SK-N-SH (cell line): ENCODE results near the gene ATCAY. TPM values are rescaled to one million over a fixed set of nuclear protein-coding genes. Genes with fewer than 3 reads are reported as not detected.

Experiments used
- CTCF ChIA-PET: fragments of 300-600, 350-600 bp; formaldehyde crosslinking; extraction: SDS; loops from one replicate; lab custom pipeline; 2021; lab: Yijun Ruan, JAX
- POLR2A ChIA-PET: fragments of 350-600 bp; sonication (Branson Sonifier 250); formaldehyde crosslinking; extraction: SDS; loops from one replicate; lab custom pipeline; 2020; ENCODE audit warnings: antibody characterized with exemption, inconsistent platforms; lab: Yijun Ruan, JAX
- DNase-seq: peaks from one replicate; pipeline ENCODE4 v3.0.0; 2012
- H2AFZ ChIP-seq: fragments of 200-600 bp; sonication (generic); 2 replicates; pipeline ENCODE4 v1.8.1; 2016; ENCODE audit warnings: antibody characterized with exemption, mild to moderate bottlenecking, low read depth
- H3F3A ChIP-seq: fragments of 200-600 bp; sonication (generic); replicated peaks from 2 replicates; pipeline ENCODE3; 2016; ENCODE audit warnings: antibody characterized with exemption, mild to moderate bottlenecking; ENCODE audit not compliant: insufficient read depth
- H3K27ac ChIP-seq, 2 experiments: fragments of 200-500 bp in 1 of 2; fragments of 200-600 bp in 1 of 2; sonication (Bioruptor generic) in 1 of 2; sonication (generic), shearing (Covaris generic) in 1 of 2; 2 replicates each; pipeline versions ENCODE4 v1.5.1 to v1.6.1; 2014 to 2016; ENCODE audit warnings: low read depth in 2 of 2, inconsistent platforms in 1 of 2, low read length in 1 of 2, mild to moderate bottlenecking in 1 of 2, mixed read lengths in 1 of 2
- H3K27me3 ChIP-seq: fragments of 200-600 bp; sonication (generic), shearing (Covaris generic); 2 replicates; pipeline ENCODE4 v1.6.1; 2016; ENCODE audit warnings: mixed run types; ENCODE audit not compliant: insufficient read depth
- H3K36me3 ChIP-seq, 2 experiments: fragments of 200-500 bp in 1 of 2; fragments of 200-600 bp in 1 of 2; sonication (Bioruptor generic) in 1 of 2; sonication (generic) in 1 of 2; replicated peaks in 1 of 2; 2 replicates each; pipeline versions ENCODE3 to v1.5.1; 2014 to 2016; ENCODE audit warnings: low read length in 1 of 2, mild to moderate bottlenecking in 1 of 2; ENCODE audit not compliant: insufficient read depth in 2 of 2, control insufficient read depth in 1 of 2
- H3K4me1 ChIP-seq, 2 experiments: fragments of 200-500 bp in 1 of 2; fragments of 200-600 bp in 1 of 2; sonication (Bioruptor generic) in 1 of 2; sonication (generic), shearing (Covaris generic) in 1 of 2; 2 replicates each; pipeline versions ENCODE4 v1.5.1 to v1.6.1; 2014 to 2016; ENCODE audit warnings: low read depth in 1 of 2, low read length in 1 of 2, mixed run types in 1 of 2; ENCODE audit not compliant: insufficient read depth in 2 of 2, control insufficient read depth in 1 of 2
- H3K4me2 ChIP-seq: fragments of 200-600 bp; sonication (generic), shearing (Covaris generic); 2 replicates; pipeline ENCODE4 v1.6.1; 2017; ENCODE audit warnings: mixed run types
- H3K4me3 ChIP-seq, 2 experiments: fragments of 200-500 bp in 1 of 2; fragments of 200-600 bp in 1 of 2; sonication (Bioruptor generic) in 1 of 2; sonication (generic), shearing (Covaris generic) in 1 of 2; 2 replicates each; pipeline versions ENCODE4 v1.5.1 to v1.8.1; 2014 to 2016; ENCODE audit warnings: low read depth in 2 of 2, inconsistent platforms in 1 of 2, low read length in 1 of 2, mild to moderate bottlenecking in 1 of 2, mixed read lengths in 1 of 2, moderate library complexity in 1 of 2
- H3K79me2 ChIP-seq: fragments of 200-600 bp; sonication (generic); 2 replicates; pipeline ENCODE4 v1.8.1; 2017; ENCODE audit warnings: mild to moderate bottlenecking; ENCODE audit not compliant: insufficient read depth
- H3K9ac ChIP-seq: fragments of 200-600 bp; sonication (generic); 2 replicates; pipeline ENCODE4 v1.6.1; 2017; ENCODE audit warnings: mixed run types
- H3K9me2 ChIP-seq: fragments of 200-600 bp; sonication (generic); 2 replicates; pipeline ENCODE4 v1.6.1; 2017; ENCODE audit warnings: mixed run types
- H3K9me3 ChIP-seq: fragments of 200-600 bp; sonication (generic); 2 replicates; pipeline ENCODE4 v1.6.1; 2017; ENCODE audit warnings: mixed run types, mild to moderate bottlenecking, moderate library complexity
- H4K20me1 ChIP-seq: fragments of 200-600 bp; sonication (generic); 2 replicates; pipeline ENCODE4 v1.6.1; 2017; ENCODE audit warnings: mild to moderate bottlenecking, mixed run types; ENCODE audit not compliant: insufficient read depth
- ELF1 ChIP-seq: IDR thresholded peaks from 2 replicates; pipeline ENCODE4 v1.4.0; 2012
- MEF2A ChIP-seq: IDR thresholded peaks from 2 replicates; pipeline ENCODE4 v1.4.0; 2012; ENCODE audit warnings: low read depth, borderline replicate concordance
- NFIC ChIP-seq: IDR thresholded peaks from 2 replicates; pipeline ENCODE4 v1.4.0; 2012; ENCODE audit warnings: borderline replicate concordance
- POLR2AphosphoS5 ChIP-seq: IDR thresholded peaks from 2 replicates; pipeline ENCODE4 v1.6.1; 2012; ENCODE audit warnings: low read depth, low read length
- RFX5 ChIP-seq: IDR thresholded peaks from 2 replicates; pipeline ENCODE4 v1.6.1; 2012; ENCODE audit warnings: mild to moderate bottlenecking, improper control_type of control experiment, low read length
- RXRA ChIP-seq: IDR thresholded peaks from 2 replicates; pipeline ENCODE4 v1.4.0; 2012; ENCODE audit warnings: low read depth, mild to moderate bottlenecking, borderline replicate concordance
- TCF12 ChIP-seq: IDR thresholded peaks from 2 replicates; pipeline ENCODE4 v1.4.0; 2012
- TEAD4 ChIP-seq: IDR thresholded peaks from 2 replicates; pipeline ENCODE4 v1.4.0; 2012; ENCODE audit warnings: mild to moderate bottlenecking, borderline replicate concordance; ENCODE audit not compliant: insufficient read depth
- WGBS: methylation state at CpG from one replicate; pipeline ENCODE4 v1.1.6; 2017; ENCODE audit warnings: low lambda C conversion rate; 5-methylcytosine and 5-hydroxymethylcytosine counted together
- polyA plus RNA-seq, 3 experiments: library from polyadenylated mRNA; depleted of rRNA; stranded (reverse); fragments of >200 nt; gene quantifications; 2 replicates each; pipeline ENCODE4 v1.2.3, GENCODE V29; 2012
- TF ChIP-seq, protein P1 (sequence below): fragments of 200-600 bp; sonication (generic); IDR thresholded peaks from 2 replicates; pipeline ENCODE4 v1.6.1; 2017; ENCODE audit warnings: antibody characterized with exemption, mild to moderate bottlenecking, moderate library complexity
- TF ChIP-seq, protein P2 (sequence below): IDR thresholded peaks from 2 replicates; pipeline ENCODE4 v1.4.0; 2012; ENCODE audit warnings: low read depth, borderline replicate concordance
- TF ChIP-seq, protein P3 (sequence below): IDR thresholded peaks from 2 replicates; pipeline ENCODE4; 2012
- TF ChIP-seq, protein P4 (sequence below): IDR thresholded peaks from 2 replicates; pipeline ENCODE4 v1.6.1; 2012; ENCODE audit warnings: mild to moderate bottlenecking, low read depth, low read length, moderate library complexity
- TF ChIP-seq, protein P5 (sequence below): fragments of 150-350 bp; IDR thresholded peaks from 2 replicates; pipeline ENCODE4 v1.6.1; 2017; ENCODE audit warnings: antibody characterized with exemption, low read length, low read depth, borderline replicate concordance
- TF ChIP-seq, protein P6 (sequence below): fragments of 150-350 bp; IDR thresholded peaks from 2 replicates; pipeline ENCODE4 v1.6.1; 2016; ENCODE audit warnings: mild to moderate bottlenecking, low read depth, low read length

ATCAY gene
- polyA plus RNA-seq, 1 of the 3 experiments (the other 2 are of a cell fraction), result 0.84 TPM

DNA sequence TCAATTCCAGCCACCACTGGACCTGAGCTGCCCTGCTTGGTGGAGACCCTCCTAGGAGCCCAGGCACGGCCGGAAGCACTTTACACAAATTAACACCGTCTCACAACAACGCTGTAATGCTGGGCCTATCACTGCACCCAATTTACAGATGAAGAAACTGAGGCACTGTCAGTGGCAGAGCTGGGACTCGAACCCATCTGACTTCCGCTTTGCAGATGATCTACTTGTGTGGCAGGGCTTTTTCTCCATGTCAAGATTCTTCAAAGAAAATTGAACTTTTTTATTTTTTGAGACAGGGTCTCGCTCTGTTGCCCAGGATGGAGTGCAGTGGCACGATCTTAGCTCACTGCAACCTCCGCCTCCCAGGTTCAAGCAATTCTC is 45.4 kb upstream of the ATCAY start:
- ChIA-PET POLR2A (no interaction called here), CTCF (interaction anchor here (2.9 kb wide), 1 partner anchor 13 kb away, joined by 11 read pairs; no protein-coding TSS in a partner anchor)
- TF ChIP-seq, protein P1, sequence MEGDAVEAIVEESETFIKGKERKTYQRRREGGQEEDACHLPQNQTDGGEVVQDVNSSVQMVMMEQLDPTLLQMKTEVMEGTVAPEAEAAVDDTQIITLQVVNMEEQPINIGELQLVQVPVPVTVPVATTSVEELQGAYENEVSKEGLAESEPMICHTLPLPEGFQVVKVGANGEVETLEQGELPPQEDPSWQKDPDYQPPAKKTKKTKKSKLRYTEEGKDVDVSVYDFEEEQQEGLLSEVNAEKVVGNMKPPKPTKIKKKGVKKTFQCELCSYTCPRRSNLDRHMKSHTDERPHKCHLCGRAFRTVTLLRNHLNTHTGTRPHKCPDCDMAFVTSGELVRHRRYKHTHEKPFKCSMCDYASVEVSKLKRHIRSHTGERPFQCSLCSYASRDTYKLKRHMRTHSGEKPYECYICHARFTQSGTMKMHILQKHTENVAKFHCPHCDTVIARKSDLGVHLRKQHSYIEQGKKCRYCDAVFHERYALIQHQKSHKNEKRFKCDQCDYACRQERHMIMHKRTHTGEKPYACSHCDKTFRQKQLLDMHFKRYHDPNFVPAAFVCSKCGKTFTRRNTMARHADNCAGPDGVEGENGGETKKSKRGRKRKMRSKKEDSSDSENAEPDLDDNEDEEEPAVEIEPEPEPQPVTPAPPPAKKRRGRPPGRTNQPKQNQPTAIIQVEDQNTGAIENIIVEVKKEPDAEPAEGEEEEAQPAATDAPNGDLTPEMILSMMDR, result no peak
- no peak for TF ChIP-seq MEF2A
- TF ChIP-seq, protein P2, sequence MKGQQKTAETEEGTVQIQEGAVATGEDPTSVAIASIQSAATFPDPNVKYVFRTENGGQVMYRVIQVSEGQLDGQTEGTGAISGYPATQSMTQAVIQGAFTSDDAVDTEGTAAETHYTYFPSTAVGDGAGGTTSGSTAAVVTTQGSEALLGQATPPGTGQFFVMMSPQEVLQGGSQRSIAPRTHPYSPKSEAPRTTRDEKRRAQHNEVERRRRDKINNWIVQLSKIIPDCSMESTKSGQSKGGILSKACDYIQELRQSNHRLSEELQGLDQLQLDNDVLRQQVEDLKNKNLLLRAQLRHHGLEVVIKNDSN, result no peak
- no peak for TF ChIP-seq ELF1
- TF ChIP-seq NFIC, result no peak
- no peak for TF ChIP-seq TCF12
- TF ChIP-seq, protein P3, sequence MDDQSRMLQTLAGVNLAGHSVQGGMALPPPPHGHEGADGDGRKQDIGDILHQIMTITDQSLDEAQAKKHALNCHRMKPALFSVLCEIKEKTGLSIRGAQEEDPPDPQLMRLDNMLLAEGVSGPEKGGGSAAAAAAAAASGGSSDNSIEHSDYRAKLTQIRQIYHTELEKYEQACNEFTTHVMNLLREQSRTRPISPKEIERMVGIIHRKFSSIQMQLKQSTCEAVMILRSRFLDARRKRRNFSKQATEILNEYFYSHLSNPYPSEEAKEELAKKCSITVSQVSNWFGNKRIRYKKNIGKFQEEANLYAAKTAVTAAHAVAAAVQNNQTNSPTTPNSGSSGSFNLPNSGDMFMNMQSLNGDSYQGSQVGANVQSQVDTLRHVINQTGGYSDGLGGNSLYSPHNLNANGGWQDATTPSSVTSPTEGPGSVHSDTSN, result no peak
- no peak for TF ChIP-seq RFX5
- WGBS, result 72% methylated on average over 9 of the region's 9 CpGs
- no peak overlapping the region for H3K9ac ChIP-seq
- no peaks in the 10 kb centered on the region for H4K20me1 ChIP-seq
- H3K79me2 ChIP-seq, result no peaks in the 10 kb centered on the region
- H3K4me1 ChIP-seq, result no peaks in the 10 kb centered on the region
- DNase-seq, result no peak
- H3K4me3 ChIP-seq, result no peak overlapping the region
- H3K27me3 ChIP-seq, result peaks cover 10% of the 10 kb centered on the region
- no peaks in the 10 kb centered on the region for H3K9me3 ChIP-seq
- H3K36me3 ChIP-seq, result no peaks in the 10 kb centered on the region
- no peak overlapping the region for H3K4me2 ChIP-seq
- H3K27ac ChIP-seq, result no peak overlapping the region
- H3K9me2 ChIP-seq, result no peaks in the 10 kb centered on the region
- no peak overlapping the region for H2AFZ ChIP-seq
- no peaks in the 10 kb centered on the region for H3F3A ChIP-seq

DNA sequence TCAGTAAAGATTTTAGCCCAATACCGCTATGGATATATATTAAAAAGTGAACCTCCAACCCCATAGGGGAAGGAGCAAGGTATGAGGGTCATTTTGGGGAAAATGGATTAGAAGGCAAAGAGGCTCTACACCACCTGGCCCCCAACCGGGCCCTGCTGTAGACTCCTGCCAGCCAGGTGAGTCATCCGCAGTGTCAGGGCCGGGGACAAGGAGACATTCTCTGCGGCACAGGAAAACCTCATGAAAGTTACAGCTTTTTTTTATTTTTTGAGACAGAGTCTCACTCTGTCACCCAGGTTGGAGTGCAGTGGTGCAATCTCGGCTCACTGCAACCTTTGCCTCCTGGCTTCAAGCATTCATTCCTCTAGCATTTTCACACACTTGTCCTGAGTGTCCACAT is 43.6 kb upstream of the ATCAY start:
- H3K9me2 ChIP-seq, result no peaks in the 10 kb centered on the region
- no peak overlapping the region for H3K4me3 ChIP-seq
- no peaks in the 10 kb centered on the region for H3F3A ChIP-seq
- H3K4me1 ChIP-seq, result no peaks in the 10 kb centered on the region
- no peaks in the 10 kb centered on the region for H3K36me3 ChIP-seq
- H3K79me2 ChIP-seq, result no peaks in the 10 kb centered on the region
- H4K20me1 ChIP-seq, result no peaks in the 10 kb centered on the region
- H3K27me3 ChIP-seq, result peaks cover 8% of the 10 kb centered on the region
- POLR2A ChIA-PET, result no interaction called here
- CTCF ChIA-PET, result no interaction called here
- 73% methylated on average over 6 of the region's 6 CpGs for WGBS
- no peaks in the 10 kb centered on the region for H3K9me3 ChIP-seq
- DNase-seq, result no peak
- H3K9ac ChIP-seq, result no peak overlapping the region
- no peak overlapping the region for H3K27ac ChIP-seq
- no peak overlapping the region for H2AFZ ChIP-seq
- no peak overlapping the region for H3K4me2 ChIP-seq
- TF ChIP-seq, protein P2, result no peak
- no peak for TF ChIP-seq POLR2AphosphoS5
- TF ChIP-seq MEF2A, result no peak
- TF ChIP-seq, protein P4, sequence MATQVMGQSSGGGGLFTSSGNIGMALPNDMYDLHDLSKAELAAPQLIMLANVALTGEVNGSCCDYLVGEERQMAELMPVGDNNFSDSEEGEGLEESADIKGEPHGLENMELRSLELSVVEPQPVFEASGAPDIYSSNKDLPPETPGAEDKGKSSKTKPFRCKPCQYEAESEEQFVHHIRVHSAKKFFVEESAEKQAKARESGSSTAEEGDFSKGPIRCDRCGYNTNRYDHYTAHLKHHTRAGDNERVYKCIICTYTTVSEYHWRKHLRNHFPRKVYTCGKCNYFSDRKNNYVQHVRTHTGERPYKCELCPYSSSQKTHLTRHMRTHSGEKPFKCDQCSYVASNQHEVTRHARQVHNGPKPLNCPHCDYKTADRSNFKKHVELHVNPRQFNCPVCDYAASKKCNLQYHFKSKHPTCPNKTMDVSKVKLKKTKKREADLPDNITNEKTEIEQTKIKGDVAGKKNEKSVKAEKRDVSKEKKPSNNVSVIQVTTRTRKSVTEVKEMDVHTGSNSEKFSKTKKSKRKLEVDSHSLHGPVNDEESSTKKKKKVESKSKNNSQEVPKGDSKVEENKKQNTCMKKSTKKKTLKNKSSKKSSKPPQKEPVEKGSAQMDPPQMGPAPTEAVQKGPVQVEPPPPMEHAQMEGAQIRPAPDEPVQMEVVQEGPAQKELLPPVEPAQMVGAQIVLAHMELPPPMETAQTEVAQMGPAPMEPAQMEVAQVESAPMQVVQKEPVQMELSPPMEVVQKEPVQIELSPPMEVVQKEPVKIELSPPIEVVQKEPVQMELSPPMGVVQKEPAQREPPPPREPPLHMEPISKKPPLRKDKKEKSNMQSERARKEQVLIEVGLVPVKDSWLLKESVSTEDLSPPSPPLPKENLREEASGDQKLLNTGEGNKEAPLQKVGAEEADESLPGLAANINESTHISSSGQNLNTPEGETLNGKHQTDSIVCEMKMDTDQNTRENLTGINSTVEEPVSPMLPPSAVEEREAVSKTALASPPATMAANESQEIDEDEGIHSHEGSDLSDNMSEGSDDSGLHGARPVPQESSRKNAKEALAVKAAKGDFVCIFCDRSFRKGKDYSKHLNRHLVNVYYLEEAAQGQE, result no peak
- TF ChIP-seq, protein P5, sequence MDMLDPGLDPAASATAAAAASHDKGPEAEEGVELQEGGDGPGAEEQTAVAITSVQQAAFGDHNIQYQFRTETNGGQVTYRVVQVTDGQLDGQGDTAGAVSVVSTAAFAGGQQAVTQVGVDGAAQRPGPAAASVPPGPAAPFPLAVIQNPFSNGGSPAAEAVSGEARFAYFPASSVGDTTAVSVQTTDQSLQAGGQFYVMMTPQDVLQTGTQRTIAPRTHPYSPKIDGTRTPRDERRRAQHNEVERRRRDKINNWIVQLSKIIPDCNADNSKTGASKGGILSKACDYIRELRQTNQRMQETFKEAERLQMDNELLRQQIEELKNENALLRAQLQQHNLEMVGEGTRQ, result no peak
- TF ChIP-seq RXRA, result no peak
- no peak for TF ChIP-seq TEAD4
- no peak for TF ChIP-seq TCF12
- TF ChIP-seq, protein P6, sequence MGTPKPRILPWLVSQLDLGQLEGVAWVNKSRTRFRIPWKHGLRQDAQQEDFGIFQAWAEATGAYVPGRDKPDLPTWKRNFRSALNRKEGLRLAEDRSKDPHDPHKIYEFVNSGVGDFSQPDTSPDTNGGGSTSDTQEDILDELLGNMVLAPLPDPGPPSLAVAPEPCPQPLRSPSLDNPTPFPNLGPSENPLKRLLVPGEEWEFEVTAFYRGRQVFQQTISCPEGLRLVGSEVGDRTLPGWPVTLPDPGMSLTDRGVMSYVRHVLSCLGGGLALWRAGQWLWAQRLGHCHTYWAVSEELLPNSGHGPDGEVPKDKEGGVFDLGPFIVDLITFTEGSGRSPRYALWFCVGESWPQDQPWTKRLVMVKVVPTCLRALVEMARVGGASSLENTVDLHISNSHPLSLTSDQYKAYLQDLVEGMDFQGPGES, result no peak
